Stimulated activated CD4-positive, alpha-beta T cell treated with anti-CD3 and anti-CD28 coated beads, Interleukin-12 subunit alpha, Interleukin-12 subunit beta, amount 100 ng/mL, for 24 hours (primary cell): ENCODE measurements around the gene ITPRID2.
"Not testable (repeated sequence)": the region's sequence is repeated elsewhere in the genome, so short reads cannot be mapped to it uniquely, and the experiment has no call there.

Experiments used
- DNase-seq, 2 experiments: peaks; one replicate each; pipeline ENCODE4 v3.0.0-alpha.2; 2020; ENCODE audit warnings: low read depth in 2 of 2

ITPRID2 gene

DNA sequence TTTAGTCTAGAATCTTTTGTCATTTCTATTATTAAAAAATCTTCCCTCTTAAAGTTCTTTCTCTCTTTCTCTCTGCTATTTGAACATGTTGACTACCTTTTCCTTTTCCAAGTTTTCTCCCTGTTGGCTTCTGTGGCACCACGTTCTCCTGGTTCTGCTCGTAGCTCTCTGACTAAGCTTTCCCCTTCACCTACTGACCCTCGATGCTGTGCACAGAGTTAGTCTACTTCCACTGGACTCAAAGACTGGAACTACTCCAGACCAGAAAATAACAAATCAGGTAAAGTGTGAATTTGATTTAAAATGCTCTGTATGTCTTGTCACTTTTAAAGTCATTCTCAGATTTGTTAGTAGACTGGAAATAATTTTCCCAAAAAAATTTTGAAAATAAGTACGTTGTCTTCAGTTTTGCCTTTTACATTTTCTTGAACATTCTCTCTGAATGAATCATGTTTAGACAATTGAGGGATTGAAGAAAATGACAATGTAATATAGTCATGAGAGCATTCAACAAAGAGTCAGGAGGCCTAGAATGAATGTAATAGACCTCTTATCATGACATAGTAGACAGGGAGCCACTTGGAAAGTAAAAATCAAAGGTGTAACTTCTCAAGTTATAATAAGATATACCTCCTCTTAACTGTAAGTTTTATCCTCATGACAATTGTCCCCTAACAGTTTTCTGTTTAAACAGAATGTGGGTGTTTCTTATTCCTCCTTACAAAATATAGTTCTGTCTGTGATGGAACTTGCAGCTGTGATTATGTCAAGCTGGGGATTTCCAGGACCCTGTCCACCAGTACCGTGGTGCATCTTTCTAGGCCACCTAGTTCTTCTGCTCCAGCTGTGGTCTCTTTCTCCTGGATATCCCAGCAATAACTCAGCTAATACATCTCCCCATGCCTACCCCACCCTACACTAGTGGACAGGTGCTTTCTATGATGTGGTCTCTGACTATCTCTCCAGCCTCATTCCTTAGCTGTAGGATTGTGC lies 25.5 kb downstream of the ITPRID2 start:
- DNase-seq: no peak

DNA sequence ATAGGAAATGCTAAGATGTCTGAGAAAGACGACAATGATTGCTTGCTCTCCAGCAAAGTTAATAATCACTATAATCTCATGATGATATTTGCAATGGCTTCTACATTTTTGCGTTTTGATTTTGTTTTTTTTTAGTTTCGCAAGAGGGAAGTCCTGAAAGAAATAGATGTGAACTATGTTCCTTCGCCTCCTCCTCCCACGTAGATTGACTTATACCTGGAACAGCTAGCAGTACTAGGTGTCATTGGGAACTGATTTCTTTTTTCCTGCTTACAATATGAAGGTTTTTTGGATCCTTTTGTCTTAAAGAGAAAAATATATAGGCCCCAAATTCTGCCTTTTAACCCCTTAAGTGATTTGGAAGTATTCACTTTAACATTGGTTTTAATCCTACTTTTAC lies 26.7 kb downstream of the ITPRID2 start:
- no peak for DNase-seq

DNA sequence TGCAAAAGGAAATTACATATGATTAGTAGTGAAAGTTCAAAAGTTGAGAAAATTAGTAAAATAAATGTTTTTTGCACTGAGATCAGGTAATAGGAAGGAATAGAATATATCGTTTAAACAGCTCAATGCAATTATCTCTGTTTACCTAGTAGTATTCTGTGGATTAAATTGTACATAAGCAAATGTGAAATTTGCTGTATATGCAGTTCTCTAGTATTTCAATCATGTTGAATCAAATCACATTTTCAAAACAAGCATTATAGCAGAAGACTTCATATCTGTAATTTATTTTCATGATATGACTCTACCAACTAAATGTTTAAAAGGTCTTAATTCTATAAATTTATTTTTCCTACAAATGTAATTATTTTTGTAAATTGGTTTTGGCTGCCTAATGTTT lies 31.6 kb downstream of the ITPRID2 start:
- DNase-seq: no peak

DNA sequence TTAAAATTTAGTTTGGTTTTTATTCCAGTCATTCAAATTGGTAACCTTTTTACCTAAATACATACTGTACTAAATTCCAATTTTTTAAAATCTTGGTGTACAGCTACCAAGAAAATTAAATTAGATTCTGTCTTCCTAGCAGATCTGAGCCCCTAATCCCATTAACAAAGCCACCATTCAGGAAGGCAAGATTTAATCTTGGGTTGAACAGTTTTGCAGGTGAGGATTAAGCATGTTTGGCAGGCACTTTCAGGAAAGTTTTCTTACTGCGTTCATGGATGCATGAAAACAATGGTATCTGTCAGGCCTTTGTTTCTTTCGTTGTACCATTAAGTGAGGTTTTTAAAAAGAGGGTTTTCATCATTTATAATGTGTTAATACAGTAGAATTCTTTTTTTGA lies 32.8 kb downstream of the ITPRID2 start:
- no peak for DNase-seq

DNA sequence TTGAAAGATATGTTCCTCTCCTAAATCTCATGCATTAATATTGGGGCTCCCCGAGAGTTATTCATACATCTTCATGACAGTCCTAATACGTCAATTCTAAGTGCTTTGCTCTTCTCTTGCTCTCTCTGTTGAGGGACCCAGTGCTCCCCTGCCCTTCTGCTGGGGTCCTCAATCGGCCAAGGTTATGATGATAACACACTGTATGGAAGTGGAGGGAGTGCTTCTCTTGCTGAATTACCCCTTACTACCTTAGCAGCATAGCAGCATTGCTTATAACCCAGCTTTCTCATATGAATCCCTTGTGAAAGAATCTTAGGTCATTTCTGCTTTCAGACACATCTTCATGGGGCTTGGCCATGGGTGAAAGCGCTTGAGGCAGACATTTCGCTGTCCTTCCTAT lies 43.2 kb downstream of the ITPRID2 start:
- DNase-seq: no peak

DNA sequence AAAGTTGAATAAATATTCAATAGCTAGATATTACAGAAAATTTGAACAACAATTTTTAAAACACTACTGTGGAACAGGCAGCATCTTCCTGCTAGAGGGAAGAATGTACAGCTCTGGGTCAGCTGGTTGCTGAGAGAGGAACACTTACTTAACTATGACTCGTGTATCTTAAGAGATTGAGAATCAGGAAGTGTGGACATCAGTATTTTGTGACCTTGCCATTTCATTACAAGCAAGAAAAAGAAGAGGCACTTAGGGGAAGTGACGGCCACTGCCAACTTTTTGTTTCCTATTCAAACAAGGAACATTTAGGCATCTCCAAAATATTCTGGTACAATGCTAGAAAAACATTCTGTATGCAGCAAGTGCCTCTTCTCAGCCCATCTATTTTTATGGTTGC lies 45.9 kb downstream of the ITPRID2 start:
- DNase-seq: no peak

DNA sequence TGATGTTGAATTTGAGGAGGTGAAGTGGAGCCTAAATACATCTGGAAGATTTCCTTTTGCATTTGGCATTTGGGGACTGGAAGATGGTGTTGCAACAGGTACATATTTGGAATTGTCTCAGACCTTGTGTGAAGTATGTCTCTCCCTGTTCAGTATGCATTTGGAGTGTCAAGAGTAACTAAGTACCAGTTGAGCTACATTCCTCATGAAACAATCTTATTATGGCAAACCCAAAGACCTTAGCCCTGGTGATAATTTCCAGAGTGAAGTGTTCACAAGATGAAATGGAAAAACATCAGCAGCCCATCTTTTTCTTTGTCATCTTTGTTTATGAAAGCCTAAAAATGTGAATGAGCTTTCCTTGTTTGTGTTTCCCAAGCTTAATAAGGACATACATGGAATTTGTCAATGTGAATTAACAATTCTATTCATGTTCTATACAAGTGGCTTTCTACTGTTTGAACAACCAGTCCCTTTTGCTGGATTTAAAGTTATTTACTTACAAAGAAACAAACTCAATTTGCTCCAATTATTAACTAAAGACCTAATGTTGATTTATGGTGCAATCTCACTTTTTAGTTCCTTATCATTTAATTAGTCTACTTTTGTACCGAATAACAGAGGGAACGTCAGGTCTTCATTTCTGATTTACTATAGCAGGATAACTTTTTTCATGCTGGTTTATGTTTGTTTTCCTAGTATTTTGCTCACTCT lies 52.0 kb downstream of the ITPRID2 start:
- no peak for DNase-seq

DNA sequence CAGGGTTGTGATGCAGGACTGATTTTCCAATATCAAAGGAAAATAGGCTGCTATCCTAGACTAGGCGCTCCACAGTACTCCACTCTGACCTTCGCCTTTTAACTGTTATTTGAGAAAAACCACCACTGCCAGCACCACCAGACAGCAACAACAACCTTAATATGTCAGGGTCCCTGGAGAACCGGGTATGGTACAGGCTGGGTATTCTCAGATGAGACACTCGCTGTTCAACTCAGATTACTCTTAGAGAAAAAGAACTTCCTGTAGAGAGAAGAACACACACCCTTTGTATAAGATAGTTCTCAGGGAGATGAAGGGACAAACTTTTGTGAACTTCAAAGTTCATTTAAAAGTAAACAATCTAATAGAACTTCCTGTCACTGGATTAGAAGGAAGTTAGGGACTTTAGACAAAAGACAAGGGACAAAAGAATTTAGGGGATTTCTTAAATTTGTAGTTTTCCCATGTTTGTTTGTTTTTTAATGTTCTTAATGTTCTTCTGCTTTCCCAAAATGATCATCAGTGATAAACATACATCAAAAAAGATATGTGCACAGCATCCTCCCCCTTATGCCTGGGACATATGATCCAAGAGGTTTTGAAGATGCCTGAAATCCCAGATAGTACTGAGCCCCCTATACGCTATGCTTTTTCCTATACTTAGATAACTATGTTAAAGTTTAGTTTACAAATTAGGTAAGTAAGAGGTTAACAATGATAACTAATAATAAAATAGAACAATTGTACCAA lies 52.8 kb downstream of the ITPRID2 start:
- DNase-seq: no peak

DNA sequence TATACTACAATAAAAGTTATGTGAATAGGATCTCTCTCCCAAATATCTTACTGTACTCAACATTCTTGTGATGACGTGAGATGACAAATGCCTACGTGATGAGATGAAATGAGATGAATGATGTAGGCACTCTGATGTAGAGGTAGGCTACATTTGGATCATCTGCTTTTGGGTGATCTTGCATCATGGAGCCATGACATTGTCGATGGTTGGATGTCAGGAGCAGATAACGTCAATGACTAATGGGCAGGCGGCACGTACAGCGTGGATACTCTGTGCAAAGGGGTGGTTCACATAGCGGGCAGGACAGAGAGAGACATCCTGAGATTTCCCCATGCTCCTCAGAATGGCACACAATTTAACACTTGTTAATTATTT lies 53.4 kb downstream of the ITPRID2 start:
- DNase-seq: no peak

DNA sequence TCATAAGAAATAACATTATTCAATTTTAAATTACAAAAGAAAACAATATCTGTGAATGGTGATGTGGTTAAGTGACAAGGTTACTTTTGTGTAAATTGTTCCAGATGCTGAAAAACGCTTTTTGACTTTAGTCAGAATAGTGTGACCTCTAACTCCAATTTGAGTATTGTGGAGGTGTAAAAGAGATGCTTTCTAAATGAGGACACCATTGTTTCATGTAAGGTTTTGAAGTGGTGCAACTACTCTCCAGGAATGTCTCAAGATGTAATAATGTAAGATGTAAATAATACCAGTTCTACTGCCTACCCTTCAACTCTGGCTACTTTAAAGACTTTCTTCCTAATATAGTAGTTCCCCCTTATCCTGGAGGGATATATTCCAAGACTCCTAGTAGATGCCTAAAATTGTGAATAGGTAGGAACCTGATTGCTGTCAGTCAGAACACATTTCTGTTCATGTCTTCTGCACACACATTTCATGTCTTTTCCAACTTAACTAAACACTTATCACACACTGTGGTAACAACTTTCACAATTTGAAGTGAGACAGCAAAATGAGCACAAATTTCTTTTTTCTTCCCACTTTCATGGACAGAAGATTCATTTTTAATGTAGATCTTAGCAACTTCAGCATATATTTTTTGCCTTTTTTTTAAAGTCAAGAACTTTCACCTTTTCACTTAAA lies 55.1 kb downstream of the ITPRID2 start:
- no peak for DNase-seq

DNA sequence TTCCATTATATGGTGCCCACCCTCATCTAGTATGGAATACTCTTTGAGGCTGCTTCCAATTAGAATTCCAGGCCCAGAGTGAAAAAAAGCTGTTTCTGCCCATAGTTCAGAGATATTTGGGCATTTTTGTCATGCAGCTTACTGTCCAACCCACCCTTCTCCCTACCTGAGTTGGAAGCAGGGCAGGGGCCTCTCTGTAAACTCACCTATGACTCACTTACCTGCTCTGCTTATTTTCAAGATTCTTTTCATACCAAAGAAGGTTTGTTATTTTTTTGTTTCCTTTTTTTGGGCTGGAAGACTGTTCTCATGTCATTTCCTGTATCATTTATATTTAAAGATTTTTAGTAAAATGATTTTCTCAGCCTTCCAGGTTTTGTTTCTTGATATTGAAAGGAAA lies 55.7 kb downstream of the ITPRID2 start:
- DNase-seq: no peak

DNA sequence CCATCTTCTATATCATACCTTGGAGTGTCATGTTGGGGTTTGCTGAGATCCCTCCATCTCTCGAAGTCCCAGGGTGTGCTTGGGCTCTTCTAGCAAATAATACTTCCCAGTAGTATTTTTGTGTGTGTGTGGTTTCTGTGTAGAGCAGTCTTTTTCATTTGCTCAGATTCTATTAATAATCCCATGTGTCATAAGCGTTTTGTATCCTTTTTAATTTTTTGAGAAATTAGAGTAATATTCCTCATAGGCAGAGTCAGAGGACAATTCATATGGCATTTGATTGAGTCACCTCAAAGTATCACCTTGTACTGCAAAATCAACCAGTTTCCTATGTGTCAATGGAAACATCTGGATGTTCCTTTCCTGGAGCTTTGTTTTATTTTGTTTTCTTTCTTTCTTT lies 56.7 kb downstream of the ITPRID2 start:
- DNase-seq: no peak

DNA sequence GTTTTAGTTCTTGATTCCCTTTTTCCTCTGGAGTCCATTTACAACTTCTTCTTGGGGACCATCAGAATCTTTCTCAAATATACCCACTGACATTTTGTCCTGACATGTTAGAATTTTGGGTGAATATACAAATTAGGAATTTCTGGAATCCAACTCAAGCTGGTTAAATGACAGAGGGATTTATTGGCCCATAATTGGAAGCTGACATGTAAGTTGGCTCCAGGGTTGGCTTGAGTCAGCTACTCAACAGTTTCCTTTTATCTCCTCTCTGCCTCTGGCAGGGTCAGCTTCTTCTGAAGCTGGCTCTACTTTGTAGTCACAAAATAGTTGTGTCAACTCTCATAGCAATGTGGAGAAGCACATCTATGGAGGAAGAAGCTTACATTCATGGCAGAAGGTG lies 57.5 kb downstream of the ITPRID2 start:
- no peak for DNase-seq

DNA sequence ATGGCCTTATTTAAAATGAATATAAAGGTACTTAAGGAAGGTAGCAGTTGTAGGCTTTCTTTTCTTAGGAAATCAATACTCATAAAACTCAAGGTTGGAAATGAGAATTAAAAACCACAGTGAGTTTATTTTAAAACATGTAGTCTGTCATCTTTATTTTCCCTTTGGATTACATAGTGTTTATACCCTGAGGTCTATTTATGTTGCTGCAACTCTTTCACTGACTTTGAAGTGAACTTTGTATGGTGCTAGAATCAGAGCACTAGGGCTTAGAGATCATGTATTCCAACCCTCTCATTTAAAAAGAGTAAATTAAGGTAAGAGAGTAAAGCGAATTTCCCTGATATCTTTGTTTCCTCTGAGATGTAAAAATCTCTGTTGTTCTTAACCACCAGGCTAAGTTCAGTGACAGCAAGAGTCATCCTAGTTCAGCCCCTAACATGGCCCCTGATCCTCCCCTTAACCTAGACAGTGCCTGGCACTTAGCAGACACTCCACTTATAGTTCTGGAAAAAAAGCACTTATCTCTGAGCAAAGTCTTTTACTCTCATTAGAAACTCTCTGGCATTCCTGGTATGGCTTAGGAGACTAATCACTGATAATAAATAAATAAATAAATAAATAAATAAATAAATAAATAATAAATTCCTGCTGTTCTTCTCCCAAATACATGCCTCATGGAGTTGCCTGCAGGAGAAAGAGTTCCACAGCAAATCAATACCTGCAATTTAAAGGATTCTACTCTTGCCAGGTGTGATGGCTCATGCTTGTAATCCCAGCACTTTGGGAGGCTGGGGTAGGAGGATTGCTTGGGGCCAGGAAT lies 61.1 kb downstream of the ITPRID2 start:
- DNase-seq: no peak

DNA sequence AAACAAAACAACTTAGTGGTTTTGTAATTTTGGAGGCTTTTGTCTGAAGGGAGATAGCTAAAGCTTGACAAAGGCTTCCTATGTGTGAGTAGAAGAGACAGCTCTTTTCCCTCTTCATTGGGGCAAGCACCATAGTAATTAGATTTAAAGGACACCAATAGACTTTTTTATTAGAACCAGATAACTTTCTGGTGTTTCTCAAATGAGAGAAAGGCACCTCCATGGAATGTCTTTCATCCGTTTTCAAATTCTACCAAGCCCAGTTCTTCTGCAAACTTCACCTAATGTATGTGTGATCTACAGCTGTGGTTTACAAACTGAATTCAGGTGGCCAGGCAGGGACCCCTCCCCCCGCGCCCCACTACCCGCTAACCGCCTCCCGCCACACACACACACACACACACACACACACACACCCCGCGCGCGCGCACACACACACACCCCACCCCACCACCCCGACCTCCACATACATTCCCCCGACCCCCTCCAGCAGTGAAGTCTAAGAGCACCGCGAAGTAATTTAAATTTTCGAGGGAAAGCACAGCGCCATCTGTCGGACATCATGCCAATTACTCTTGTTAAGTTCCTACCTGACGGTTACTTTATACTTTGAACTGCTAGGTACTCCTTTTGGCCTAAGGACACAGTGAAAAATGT lies 62.5 kb downstream of the ITPRID2 start:
- DNase-seq: peak in 1 of 2 experiments; percentile 59

DNA sequence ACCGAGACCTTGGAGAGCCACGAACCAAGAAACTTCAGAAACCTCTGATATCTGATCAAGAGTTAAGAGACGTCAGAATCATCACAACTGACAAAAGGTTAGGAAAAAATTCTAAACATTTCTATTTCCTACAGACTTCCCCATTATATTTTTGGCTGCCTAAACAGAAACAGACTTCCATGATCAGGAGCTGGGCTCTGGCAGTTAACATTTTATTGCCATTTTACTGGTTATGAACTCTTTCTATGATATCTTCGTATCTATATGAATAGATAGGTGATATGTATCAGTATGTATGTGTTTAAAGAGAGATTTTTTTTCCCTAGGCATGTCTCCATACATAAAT lies 63.0 kb downstream of the ITPRID2 start:
- DNase-seq: no peak

DNA sequence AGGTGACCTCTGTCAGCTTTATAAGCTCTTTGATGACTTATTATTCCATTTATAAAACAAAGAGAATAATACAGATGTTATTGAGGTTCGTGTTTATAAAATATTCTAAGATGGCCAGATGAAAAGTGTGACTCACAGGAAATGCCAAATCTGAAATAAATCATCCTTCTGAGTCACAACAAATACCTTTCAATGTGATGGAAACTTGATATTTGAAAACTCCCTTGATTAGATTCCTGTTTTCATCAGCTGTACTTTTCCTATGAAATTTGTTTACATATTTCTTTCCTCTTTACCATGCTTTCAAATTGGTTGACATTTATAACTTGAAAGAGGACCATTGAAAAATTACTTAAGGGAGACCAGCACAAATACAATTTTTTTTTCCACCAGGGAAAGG lies 63.5 kb downstream of the ITPRID2 start:
- DNase-seq: no peak

DNA sequence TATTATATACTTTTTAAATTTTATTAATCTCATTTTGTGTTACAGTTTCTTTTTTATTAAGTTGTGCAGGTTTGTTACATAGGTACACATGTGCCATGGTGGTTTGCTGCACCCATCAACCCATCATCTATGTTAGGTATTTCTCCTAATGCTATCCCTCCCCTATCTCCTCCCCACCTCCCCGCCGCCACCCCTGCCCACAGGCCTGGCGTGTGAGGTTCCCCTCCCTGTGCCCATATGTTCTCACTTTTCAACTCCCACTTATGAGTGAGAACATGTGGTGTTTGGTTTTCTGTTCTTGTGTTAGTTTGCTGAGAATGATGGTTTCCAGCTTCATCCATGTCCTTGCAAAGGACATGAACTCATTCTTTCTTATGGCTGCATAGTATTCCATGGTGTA lies 64.3 kb downstream of the ITPRID2 start:
- DNase-seq: not testable (repeated sequence)

DNA sequence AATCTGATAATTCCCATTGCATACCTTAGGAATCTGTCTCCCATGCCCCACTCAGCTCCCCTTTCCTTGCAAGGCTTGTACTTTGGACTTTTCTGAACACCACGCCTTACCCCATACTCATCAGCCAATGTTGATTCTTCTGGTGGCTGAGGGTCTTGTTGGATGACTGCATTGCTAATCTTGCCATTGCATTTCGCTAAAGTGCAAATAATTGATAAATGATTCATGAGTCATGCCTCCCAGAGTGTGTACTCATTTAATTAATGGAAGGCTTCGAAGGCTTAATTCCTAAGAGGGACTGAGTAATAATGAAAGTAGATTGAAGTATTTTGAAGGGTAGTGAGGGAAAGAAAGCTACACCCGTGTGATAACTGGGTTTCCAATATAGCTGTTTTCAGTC lies 66.1 kb downstream of the ITPRID2 start:
- DNase-seq: no peak

DNA sequence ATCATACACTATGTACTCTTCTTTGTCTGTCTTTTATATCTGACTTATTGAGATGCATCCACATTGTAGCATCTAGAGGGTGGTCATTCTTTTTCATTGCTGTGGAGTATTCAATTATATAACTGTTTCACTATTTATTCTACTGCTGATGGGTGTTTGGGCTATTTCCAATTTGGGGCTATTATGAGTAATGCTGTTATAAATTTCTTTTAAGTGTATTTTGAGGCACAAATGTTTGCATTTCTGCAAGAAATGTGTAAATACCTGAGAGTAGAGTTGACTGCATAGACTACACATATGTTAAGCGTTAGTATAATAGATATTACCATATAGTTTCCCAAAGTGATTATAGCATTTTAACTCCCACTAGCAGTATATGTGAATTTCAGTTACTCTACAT lies 67.2 kb downstream of the ITPRID2 start:
- DNase-seq: no peak

DNA sequence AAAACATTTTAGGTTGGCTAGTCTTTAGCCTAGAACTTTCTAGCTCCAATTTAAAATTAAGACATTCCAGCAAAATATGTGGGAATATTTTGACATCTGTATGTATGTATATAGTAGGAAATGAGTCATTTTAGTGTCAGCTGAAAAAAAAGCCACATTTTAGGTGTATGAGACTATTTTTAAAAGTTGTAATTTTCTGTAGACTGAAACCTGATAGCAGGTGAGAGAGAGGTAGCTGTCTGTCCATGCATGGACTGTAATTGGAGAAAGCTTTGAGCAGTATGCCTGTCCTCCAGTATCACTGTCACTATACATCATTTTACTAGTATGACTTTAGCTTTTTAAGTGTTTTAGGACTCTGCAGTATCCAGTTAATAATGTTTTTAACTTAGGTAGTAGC lies 68.0 kb downstream of the ITPRID2 start:
- DNase-seq: no peak
